Keratinocyte (primary cell): ENCODE data around the gene IRGM.
"Not testable (repeated sequence)": the region's sequence is repeated elsewhere in the genome, so short reads cannot be mapped to it uniquely, and the experiment has no call there.

Experiments
- CTCF ChIP-seq, 3 experiments: IDR thresholded peaks in 1 of 3; conservative IDR thresholded peaks in 1 of 3; optimal IDR thresholded peaks in 1 of 3; 2 replicates in 2 of 3; 3 replicates in 1 of 3; pipeline versions ENCODE3 to v1.5.1; 2011; ENCODE audit warnings: low read length in 3 of 3, mild to moderate bottlenecking in 3 of 3, moderate library complexity in 2 of 3, control low read depth in 1 of 3, inconsistent platforms in 1 of 3; ENCODE audit not compliant: insufficient read depth in 2 of 3; ENCODE audit errors: extremely low read depth in 1 of 3
- EZH2 ChIP-seq: IDR thresholded peaks from one replicate; pipeline ENCODE4 v1.6.1; 2012; ENCODE audit warnings: inconsistent platforms, mild to moderate bottlenecking, low read length, moderate library complexity

GRCh38 chr5:150831821-150832220 is 14.5 kb upstream of the IRGM start:
- TF ChIP-seq CTCF (optimal IDR thresholded peaks at IDR 0.05 in 1 of 3, IDR thresholded peaks at IDR 0.05 in 1 of 3, conservative IDR thresholded peaks at IDR 0.05 in 1 of 3; ENCODE audit: extremely low read depth in 1 of 3, insufficient read depth in 2 of 3, low read length in 3 of 3); EZH2: not testable (repeated sequence)
